ENCODE data around the gene GLB1L3.

Gene GLB1L3

GRCh38 chr11:134275534-134276395 is at the start of gene GLB1L3:
GLB1L3 (plus strand) TSS chr11:134276379; CDS start chr11:134276741, 362 bp downstream.
- H3K4me3 ChIP-seq (ENCODE audit: low read depth, low read length): peak within 1 kb of the TSS; percentile 14; the same call in 1 of the 2 replicates
- TF ChIP-seq CTCF (IDR thresholded peaks at IDR 0.05; ENCODE audit: low read depth, low read length): 0 out of 2 replicates have a peak, but pooled peaks have one; percentile 24

- no peak for TF ChIP-seq CTCF (IDR thresholded peaks at IDR 0.05; ENCODE audit: low read depth, low read length)
- H3K4me3 ChIP-seq (ENCODE audit: low read depth, low read length): no peak overlapping the region
Measured at GRCh38 chr11:134226806-134227325, 49.3 kb upstream of the GLB1L3 start.

GRCh38 chr11:134228625-134229024 is 47.6 kb upstream of the GLB1L3 start:
- TF ChIP-seq CTCF (IDR thresholded peaks at IDR 0.05; ENCODE audit: low read depth, low read length): no peak
- no peak overlapping the region for H3K4me3 ChIP-seq (ENCODE audit: low read depth, low read length)

- no peak for TF ChIP-seq CTCF (IDR thresholded peaks at IDR 0.05; ENCODE audit: low read depth, low read length)
- H3K4me3 ChIP-seq (ENCODE audit: low read depth, low read length): no peak overlapping the region
Measured at GRCh38 chr11:134229126-134229790, 46.9 kb upstream of the GLB1L3 start.

- no peak overlapping the region for H3K4me3 ChIP-seq (ENCODE audit: low read depth, low read length)
- no peak for TF ChIP-seq CTCF (IDR thresholded peaks at IDR 0.05; ENCODE audit: low read depth, low read length)
Measured at GRCh38 chr11:134230339-134230738, 45.8 kb upstream of the GLB1L3 start.

- TF ChIP-seq CTCF (IDR thresholded peaks at IDR 0.05; ENCODE audit: low read depth, low read length): no peak
Measured at GRCh38 chr11:134231958-134232659, 44.1 kb upstream of the GLB1L3 start.

More at GRCh38 chr11:134231958-134232659, 44.1 kb upstream of the GLB1L3 start:
- H3K4me3 ChIP-seq (ENCODE audit: low read depth, low read length): no peak overlapping the region

Data from WI38 (cell line).